Body of pancreas (tissue), 4 donors: ENCODE data around the gene LITAF. TPM values are rescaled to one million over a fixed set of nuclear protein-coding genes. Genes with fewer than 3 reads are reported as not detected.

Experiments
- ATAC-seq: fragments of 150-250 bp; one replicate; pipeline ENCODE4 v1.9.1; 2016
- DNase-seq, 4 donors: peaks; one replicate each; pipeline ENCODE4 v3.0.0-alpha.2; 2019
- H3K27ac ChIP-seq, 4 donors: fragments of 200-600 bp; sonication (generic); 1 replicate in 3 of 4; 2 replicates in 1 of 4; pipeline versions ENCODE4 v1.5.1 to v1.6.1; 2016 to 2019; ENCODE audit warnings: mild to moderate bottlenecking in 1 of 4, mixed read lengths in 1 of 4, moderate library complexity in 1 of 4
- H3K27me3 ChIP-seq, 2 donors: fragments of 200-600 bp; sonication (generic); one replicate each; pipeline ENCODE4 v1.6.0; 2016; ENCODE audit warnings: mild to moderate bottlenecking in 1 of 2
- H3K36me3 ChIP-seq, 2 donors: fragments of 200-600 bp; sonication (generic); replicated peaks in 1 of 2; 2 replicates each; pipeline ENCODE4 v1.5.1; 2016; ENCODE audit warnings: low read depth in 2 of 2; ENCODE audit not compliant: insufficient read depth in 1 of 2
- H3K4me1 ChIP-seq: fragments of 200-600 bp; sonication (generic); one replicate; pipeline ENCODE4 v1.6.0; 2016
- H3K4me3 ChIP-seq, 2 donors: fragments of 200-600 bp; sonication (generic); 1 replicate in 1 of 2; 2 replicates in 1 of 2; pipeline ENCODE4 v1.5.1; 2016 to 2019
- H3K9me3 ChIP-seq, 3 donors: fragments of 200-600 bp; sonication (generic); 1 replicate in 2 of 3; 2 replicates in 1 of 3; pipeline ENCODE4 v1.5.1; 2016
- CTCF ChIP-seq, 7 experiments: fragments of 450-650 bp in 4 of 7; fragments of 200-600 bp in 3 of 7; sonication (generic) in 3 of 7; IDR thresholded peaks; one replicate each; pipeline ENCODE4 v1.5.1; 2016 to 2019; ENCODE audit warnings: antibody characterized with exemption in 7 of 7
- POLR2A ChIP-seq, 3 donors: fragments of 450-650 bp; IDR thresholded peaks; one replicate each; pipeline ENCODE4 v1.6.1; 2016; ENCODE audit warnings: antibody characterized with exemption in 3 of 3, mild to moderate bottlenecking in 2 of 3
- WGBS, 2 donors: methylation state at CpG; one replicate each; pipeline ENCODE4 v1.1.5; 2017; 5-methylcytosine and 5-hydroxymethylcytosine counted together
- intact Hi-C: fragments of 100-400 bp; cut with DNase I; formaldehyde crosslinking; loops from one replicate; pipeline ENCODE4 v1.15.1; 2023
- total RNA-seq, 2 donors: library from RNA; depleted of rRNA; stranded (reverse); fragments of >200 nt; gene quantifications; one replicate each; pipeline ENCODE4 v1.1.0, GENCODE V29; 2016

The LITAF gene
- total RNA-seq, 2 donors from 2014 or later = 24.9 to 25.7 TPM

- Histone ChIP-seq H3K9me3 (no peaks in the 10 kb centered on the region), H3K27me3 (no peaks in the 10 kb centered on the region), H3K4me1 (no peaks in the 10 kb centered on the region), H3K4me3 (no peak overlapping the region), H3K36me3 (no peaks in the 10 kb centered on the region), H3K27ac (no peak overlapping the region)
- TF ChIP-seq POLR2A (IDR thresholded peaks at IDR 0.05) (no peak), CTCF (IDR thresholded peaks at IDR 0.05) (no peak)
- WGBS, 2 donors = 50 to 64% methylated on average over 12 to 19 of the region's 19 CpGs
- no peak for DNase-seq
- peak; percentile 15 for ATAC-seq
- intact Hi-C loops = no loop called here
Measured at GRCh38 chr16:11621920-11622651, 35.4 kb upstream of the LITAF start.

GRCh38 chr16:11621539-11621919 lies 34.8 kb upstream of the LITAF start:
- DNase-seq (no peak), ATAC-seq (no peak)
- Histone ChIP-seq H3K27me3 (no peaks in the 10 kb centered on the region), H3K36me3 (no peaks in the 10 kb centered on the region), H3K4me1 (no peaks in the 10 kb centered on the region), H3K4me3 (no peak overlapping the region), H3K27ac (no peak overlapping the region), H3K9me3 (no peaks in the 10 kb centered on the region)
- intact Hi-C loops = no loop called here
- WGBS, 2 donors = 65 to 66% methylated on average over 5 to 6 of the region's 6 CpGs
- TF ChIP-seq CTCF (IDR thresholded peaks at IDR 0.05) = no peak
- TF ChIP-seq POLR2A (IDR thresholded peaks at IDR 0.05) = no peak

GRCh38 chr16:11620243-11621003 lies 33.7 kb upstream of the LITAF start:
- DNase-seq = no peak
- Histone ChIP-seq H3K27ac (no peak overlapping the region), H3K4me3 (no peak overlapping the region), H3K27me3 (no peaks in the 10 kb centered on the region), H3K36me3 (no peaks in the 10 kb centered on the region), H3K9me3 (no peaks in the 10 kb centered on the region), H3K4me1 (peaks cover 3% of the 10 kb centered on the region)
- intact Hi-C loops = no loop called here
- 83 to 95% methylated on average over 8 of the region's 8 CpGs for WGBS, 2 donors
- TF ChIP-seq POLR2A (IDR thresholded peaks at IDR 0.05) = no peak
- ATAC-seq = no peak

- Histone ChIP-seq H3K4me1 (peaks cover 3% of the 10 kb centered on the region), H3K36me3 (no peaks in the 10 kb centered on the region), H3K27ac (peak overlapping the region in 1 of 4 donors; percentile 37), H3K4me3 (no peak overlapping the region), H3K27me3 (no peaks in the 10 kb centered on the region), H3K9me3 (no peaks in the 10 kb centered on the region)
- WGBS, 2 donors = 87 to 95% methylated on average over 2 of the region's 2 CpGs
- peak in 1 of 4 donors; percentile 63 for DNase-seq
- no peak for ATAC-seq
- intact Hi-C loops = no loop called here
- TF ChIP-seq POLR2A (IDR thresholded peaks at IDR 0.05) = no peak
Measured at GRCh38 chr16:11619327-11619851, 32.7 kb upstream of the LITAF start.

GRCh38 chr16:11618107-11618717 lies 31.5 kb upstream of the LITAF start:
- Histone ChIP-seq H3K36me3 (no peaks in the 10 kb centered on the region), H3K27me3 (no peaks in the 10 kb centered on the region), H3K4me1 (peaks cover 7% of the 10 kb centered on the region), H3K9me3 (no peaks in the 10 kb centered on the region), H3K4me3 (no peak overlapping the region), H3K27ac (no peak overlapping the region)
- WGBS, 2 donors = 80 to 83% methylated on average over 16 of the region's 16 CpGs
- ATAC-seq = no peak
- DNase-seq = no peak
- TF ChIP-seq CTCF (IDR thresholded peaks at IDR 0.05) (no peak), POLR2A (IDR thresholded peaks at IDR 0.05) (no peak)
- intact Hi-C loops = no loop called here
